NT2/D1 (cell line): ENCODE measurements around the gene SYNPO2.

Experiments
- SUZ12 ChIP-seq: IDR thresholded peaks from 2 replicates; pipeline ENCODE4 v1.6.1; 2011; ENCODE audit not compliant: insufficient read length, insufficient read depth; ENCODE audit errors: extremely low read depth
- ZNF274 ChIP-seq: IDR thresholded peaks from 2 replicates; pipeline ENCODE4 v1.6.1; 2011; ENCODE audit warnings: mild to moderate bottlenecking, low read depth, low read length

DNA sequence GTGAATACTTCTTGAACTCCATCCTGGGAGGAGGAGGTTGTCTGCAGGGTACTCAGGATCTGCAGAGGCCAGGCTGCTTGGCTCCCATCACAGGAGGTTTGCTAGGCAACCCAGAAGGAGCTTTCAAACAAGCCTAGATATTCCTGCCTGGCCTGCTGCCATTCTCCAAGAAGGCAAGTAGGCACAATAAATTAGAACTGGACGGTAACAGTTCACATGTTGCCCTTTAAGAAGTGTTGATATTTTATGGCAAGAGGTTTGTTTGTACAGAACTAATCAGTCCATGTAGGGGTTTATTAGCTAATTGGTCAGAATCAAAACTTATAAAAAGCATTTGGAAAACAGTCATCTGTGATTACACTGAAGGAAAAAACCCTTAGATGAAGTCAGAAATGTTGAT, 39.3 kb downstream of the SYNPO2 start:
- TF ChIP-seq ZNF274 (no peak), SUZ12 (no peak)
